ENCODE results near the gene ARAP1.

Gene ARAP1

GRCh38 chr11:72649215-72649976 is 102.8 kb downstream of the ARAP1 start:
- TF ChIP-seq ZNF274 (IDR thresholded peaks at IDR 0.05; ENCODE audit: low read depth, low read length), result no peak
- TF ChIP-seq YY1 (IDR thresholded peaks at IDR 0.05; ENCODE audit: insufficient read depth, insufficient read length), result no peak
- no peak for TF ChIP-seq SUZ12 (IDR thresholded peaks at IDR 0.05; ENCODE audit: extremely low read depth, insufficient read depth, insufficient read length)
- Histone ChIP-seq H3K4me3 (ENCODE audit: insufficient read length, low read depth) (no peak overlapping the region), H3K9ac (ENCODE audit: insufficient read length, low read depth) (no peak overlapping the region), H3K36me3 (ENCODE audit: insufficient read depth, insufficient read length, low read length) (no peaks in the 10 kb centered on the region), H3K27me3 (ENCODE audit: insufficient read depth, insufficient read length) (no peaks in the 10 kb centered on the region), H3K9me3 (ENCODE audit: insufficient read depth, low read length) (no peaks in the 10 kb centered on the region), H3K4me1 (ENCODE audit: insufficient read depth, insufficient read length) (peaks cover 14% of the 10 kb centered on the region)
- DNase-seq (ENCODE audit: low read depth, low spot score), result no peak

- Histone ChIP-seq H3K4me1 (ENCODE audit: insufficient read depth, insufficient read length) (peaks cover 13% of the 10 kb centered on the region), H3K27me3 (ENCODE audit: insufficient read depth, insufficient read length) (no peaks in the 10 kb centered on the region), H3K4me3 (ENCODE audit: insufficient read length, low read depth) (no peak overlapping the region), H3K9ac (ENCODE audit: insufficient read length, low read depth) (no peak overlapping the region), H3K9me3 (ENCODE audit: insufficient read depth, low read length) (no peaks in the 10 kb centered on the region), H3K36me3 (ENCODE audit: insufficient read depth, insufficient read length, low read length) (no peaks in the 10 kb centered on the region)
- no peak for DNase-seq (ENCODE audit: low read depth, low spot score)
- TF ChIP-seq YY1 (IDR thresholded peaks at IDR 0.05; ENCODE audit: insufficient read depth, insufficient read length) (no peak), ZNF274 (IDR thresholded peaks at IDR 0.05; ENCODE audit: low read depth, low read length) (no peak), SUZ12 (IDR thresholded peaks at IDR 0.05; ENCODE audit: extremely low read depth, insufficient read depth, insufficient read length) (no peak)
Observed at GRCh38 chr11:72648384-72649136, 103.6 kb downstream of the ARAP1 start.

GRCh38 chr11:72647882-72648281 is 104.3 kb downstream of the ARAP1 start:
- no peak for DNase-seq (ENCODE audit: low read depth, low spot score)
- Histone ChIP-seq H3K36me3 (ENCODE audit: insufficient read depth, insufficient read length, low read length) (no peaks in the 10 kb centered on the region), H3K9me3 (ENCODE audit: insufficient read depth, low read length) (no peaks in the 10 kb centered on the region), H3K4me1 (ENCODE audit: insufficient read depth, insufficient read length) (peaks cover 11% of the 10 kb centered on the region), H3K9ac (ENCODE audit: insufficient read length, low read depth) (no peak overlapping the region), H3K27me3 (ENCODE audit: insufficient read depth, insufficient read length) (no peaks in the 10 kb centered on the region), H3K4me3 (ENCODE audit: insufficient read length, low read depth) (no peak overlapping the region)
- TF ChIP-seq YY1 (IDR thresholded peaks at IDR 0.05; ENCODE audit: insufficient read depth, insufficient read length), result no peak
- TF ChIP-seq ZNF274 (IDR thresholded peaks at IDR 0.05; ENCODE audit: low read depth, low read length), result no peak
- no peak for TF ChIP-seq SUZ12 (IDR thresholded peaks at IDR 0.05; ENCODE audit: extremely low read depth, insufficient read depth, insufficient read length)

- TF ChIP-seq ZNF274 (IDR thresholded peaks at IDR 0.05; ENCODE audit: low read depth, low read length), result no peak
- no peak for TF ChIP-seq SUZ12 (IDR thresholded peaks at IDR 0.05; ENCODE audit: extremely low read depth, insufficient read depth, insufficient read length)
- no peak for TF ChIP-seq YY1 (IDR thresholded peaks at IDR 0.05; ENCODE audit: insufficient read depth, insufficient read length)
- H3K9ac ChIP-seq (ENCODE audit: insufficient read length, low read depth), result no peak overlapping the region
- no peaks in the 10 kb centered on the region for H3K36me3 ChIP-seq (ENCODE audit: insufficient read depth, insufficient read length, low read length)
- DNase-seq (ENCODE audit: low read depth, low spot score), result no peak
- H3K4me3 ChIP-seq (ENCODE audit: insufficient read length, low read depth), result no peak overlapping the region
- peaks cover 11% of the 10 kb centered on the region for H3K4me1 ChIP-seq (ENCODE audit: insufficient read depth, insufficient read length)
- H3K9me3 ChIP-seq (ENCODE audit: insufficient read depth, low read length), result no peaks in the 10 kb centered on the region
- peaks cover 7% of the 10 kb centered on the region for H3K27me3 ChIP-seq (ENCODE audit: insufficient read depth, insufficient read length)
Observed at GRCh38 chr11:72646472-72646871, 105.7 kb downstream of the ARAP1 start.

GRCh38 chr11:72646024-72646423 is 106.2 kb downstream of the ARAP1 start:
- no peak for TF ChIP-seq ZNF274 (IDR thresholded peaks at IDR 0.05; ENCODE audit: low read depth, low read length)
- TF ChIP-seq SUZ12 (IDR thresholded peaks at IDR 0.05; ENCODE audit: extremely low read depth, insufficient read depth, insufficient read length), result no peak
- no peak for TF ChIP-seq YY1 (IDR thresholded peaks at IDR 0.05; ENCODE audit: insufficient read depth, insufficient read length)
- Histone ChIP-seq H3K4me1 (ENCODE audit: insufficient read depth, insufficient read length) (peaks cover 11% of the 10 kb centered on the region), H3K4me3 (ENCODE audit: insufficient read length, low read depth) (no peak overlapping the region), H3K27me3 (ENCODE audit: insufficient read depth, insufficient read length) (peaks cover 12% of the 10 kb centered on the region), H3K9ac (ENCODE audit: insufficient read length, low read depth) (no peak overlapping the region), H3K9me3 (ENCODE audit: insufficient read depth, low read length) (no peaks in the 10 kb centered on the region), H3K36me3 (ENCODE audit: insufficient read depth, insufficient read length, low read length) (no peaks in the 10 kb centered on the region)
- DNase-seq (ENCODE audit: low read depth, low spot score), result no peak

GRCh38 chr11:72643547-72643946 is 108.7 kb downstream of the ARAP1 start:
- H3K9ac ChIP-seq (ENCODE audit: insufficient read length, low read depth), result no peak overlapping the region

GRCh38 chr11:72642884-72643522 is 109.2 kb downstream of the ARAP1 start:
- peaks cover 28% of the 10 kb centered on the region for H3K27me3 ChIP-seq (ENCODE audit: insufficient read depth, insufficient read length)
- peak; percentile 28 for TF ChIP-seq SUZ12 (IDR thresholded peaks at IDR 0.05; ENCODE audit: extremely low read depth, insufficient read depth, insufficient read length)
- no peak for TF ChIP-seq ZNF274 (IDR thresholded peaks at IDR 0.05; ENCODE audit: low read depth, low read length)
- peak overlapping the region; percentile 46 for H3K9ac ChIP-seq (ENCODE audit: insufficient read length, low read depth)
- no peaks in the 10 kb centered on the region for H3K36me3 ChIP-seq (ENCODE audit: insufficient read depth, insufficient read length, low read length)
- H3K4me1 ChIP-seq (ENCODE audit: insufficient read depth, insufficient read length), result peaks cover 12% of the 10 kb centered on the region
- peak overlapping the region; percentile 39 for H3K4me3 ChIP-seq (ENCODE audit: insufficient read length, low read depth)
- DNase-seq (ENCODE audit: low read depth, low spot score), result peak; percentile 46
- H3K9me3 ChIP-seq (ENCODE audit: insufficient read depth, low read length), result no peaks in the 10 kb centered on the region

More at GRCh38 chr11:72643547-72643946, 108.7 kb downstream of the ARAP1 start:
- Histone ChIP-seq H3K27me3 (ENCODE audit: insufficient read depth, insufficient read length) (peaks cover 28% of the 10 kb centered on the region), H3K9me3 (ENCODE audit: insufficient read depth, low read length) (no peaks in the 10 kb centered on the region), H3K36me3 (ENCODE audit: insufficient read depth, insufficient read length, low read length) (no peaks in the 10 kb centered on the region), H3K4me3 (ENCODE audit: insufficient read length, low read depth) (peak overlapping the region; percentile 39), H3K4me1 (ENCODE audit: insufficient read depth, insufficient read length) (peaks cover 11% of the 10 kb centered on the region)
- no peak for DNase-seq (ENCODE audit: low read depth, low spot score)
- TF ChIP-seq SUZ12 (IDR thresholded peaks at IDR 0.05; ENCODE audit: extremely low read depth, insufficient read depth, insufficient read length), result no peak
